ENCODE data around the gene DLGAP1.

DNA sequence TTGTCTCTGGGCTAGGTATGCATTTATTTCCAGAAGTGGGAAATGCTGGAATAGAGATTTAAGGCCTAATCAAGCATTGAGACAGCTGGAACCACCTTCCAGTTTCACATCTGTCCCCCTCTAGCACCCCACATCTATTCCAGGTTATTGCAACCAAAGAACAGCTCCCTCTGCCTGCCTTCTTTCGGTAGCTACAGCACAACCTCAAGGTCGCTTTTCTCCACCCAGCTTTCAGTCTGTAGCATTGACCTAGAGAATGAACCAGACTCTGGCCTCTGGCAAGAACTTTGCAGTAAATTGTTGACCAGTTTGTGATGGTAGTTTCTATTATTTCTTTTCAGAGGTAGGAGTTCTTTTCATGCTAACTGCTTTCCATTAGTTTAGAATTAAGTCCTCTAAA is 484.2 kb downstream of the DLGAP1 start:
- TF ChIP-seq CTCF (IDR thresholded peaks at IDR 0.05) (peak in 2 of 3 experiments; percentile 21 to 42), POLR2A (IDR thresholded peaks at IDR 0.05) (no peak)

All from testis (tissue), 2 donors.